SK-N-SH treated with all-trans-retinoic acid at 6 μM for 48 hours (cell line): ENCODE measurements around the gene SYNDIG1.

Experiments
- CSRNP3 ChIP-seq: fragments of 250-450 bp; sonication (Bioruptor Pico); IDR thresholded peaks from 2 replicates; pipeline ENCODE4 v1.5.1; 2021; ENCODE audit warnings: mild to moderate bottlenecking, moderate library complexity
- ISL1 ChIP-seq: fragments of 250-450 bp; sonication (Bioruptor Pico); IDR thresholded peaks from 2 replicates; pipeline ENCODE4 v2.1.2; 2022; ENCODE audit warnings: mild to moderate bottlenecking, moderate library complexity
- SNAI2 ChIP-seq: fragments of 250-450 bp; sonication (Bioruptor Pico); IDR thresholded peaks from 2 replicates; pipeline ENCODE4 v1.5.0; 2020; ENCODE audit warnings: mild to moderate bottlenecking, moderate library complexity
- TOX ChIP-seq: fragments of 250-450 bp; sonication (Bioruptor Pico); IDR thresholded peaks from 2 replicates; pipeline ENCODE4 v1.8.0; 2021; ENCODE audit warnings: mild to moderate bottlenecking, moderate library complexity, borderline replicate concordance
- ZC3H10 ChIP-seq: fragments of 250-450 bp; sonication (Bioruptor Pico); IDR thresholded peaks from 2 replicates; pipeline ENCODE4 v1.5.1; 2021; ENCODE audit warnings: mild to moderate bottlenecking, moderate library complexity
- ZFP3 ChIP-seq: fragments of 250-450 bp; sonication (Bioruptor Pico); IDR thresholded peaks from 2 replicates; pipeline ENCODE4 v1.5.0; 2020; ENCODE audit warnings: mild to moderate bottlenecking, moderate library complexity
- ZFP30 ChIP-seq: fragments of 450-650 bp; formaldehyde crosslinking; IDR thresholded peaks from 2 replicates; pipeline ENCODE4 v1.5.0; 2022; ENCODE audit warnings: mild to moderate bottlenecking, moderate library complexity
- ZNF70 ChIP-seq: fragments of 450-650 bp; formaldehyde crosslinking; IDR thresholded peaks from 2 replicates; pipeline ENCODE4 v1.5.0; 2020; ENCODE audit warnings: mild to moderate bottlenecking, moderate library complexity
- TF ChIP-seq, protein P1 (sequence below): fragments of 250-450 bp; sonication (Bioruptor Pico); IDR thresholded peaks from 2 replicates; pipeline ENCODE4 v1.5.1; 2020; ENCODE audit warnings: low read depth, mild to moderate bottlenecking, moderate library complexity

- TF ChIP-seq SNAI2 (CRISPR knock-in tag) (no peak), CSRNP3 (CRISPR knock-in tag) (no peak), ZNF70 (CRISPR knock-in tag) (no peak), ZC3H10 (no peak), ZFP3 (CRISPR knock-in tag) (no peak), TOX (CRISPR knock-in tag) (no peak), ISL1 (no peak), ZFP30 (CRISPR knock-in tag) (no peak)
- TF ChIP-seq, protein P1, sequence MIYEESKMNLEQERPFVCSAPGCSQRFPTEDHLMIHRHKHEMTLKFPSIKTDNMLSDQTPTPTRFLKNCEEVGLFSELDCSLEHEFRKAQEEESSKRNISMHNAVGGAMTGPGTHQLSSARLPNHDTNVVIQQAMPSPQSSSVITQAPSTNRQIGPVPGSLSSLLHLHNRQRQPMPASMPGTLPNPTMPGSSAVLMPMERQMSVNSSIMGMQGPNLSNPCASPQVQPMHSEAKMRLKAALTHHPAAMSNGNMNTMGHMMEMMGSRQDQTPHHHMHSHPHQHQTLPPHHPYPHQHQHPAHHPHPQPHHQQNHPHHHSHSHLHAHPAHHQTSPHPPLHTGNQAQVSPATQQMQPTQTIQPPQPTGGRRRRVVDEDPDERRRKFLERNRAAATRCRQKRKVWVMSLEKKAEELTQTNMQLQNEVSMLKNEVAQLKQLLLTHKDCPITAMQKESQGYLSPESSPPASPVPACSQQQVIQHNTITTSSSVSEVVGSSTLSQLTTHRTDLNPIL (CRISPR knock-in tag) = no peak
These were observed 43.8 kb upstream of the SYNDIG1 start for GRCh38 chr20:24425523-24426135.
